A673 (cell line): Measurements from ENCODE around the gene PBX1.

Experiments used
- CTCF ChIP-seq: fragments of 300-800, 200-600 bp; sonication (generic); conservative IDR thresholded peaks from 2 replicates; pipeline ENCODE4 v1.5.1; 2017; ENCODE audit warnings: low read depth, mild to moderate bottlenecking, antibody characterized with exemption, low read length, moderate library complexity, mixed read lengths
- EZH2 ChIP-seq: fragments of 200-600 bp; sonication (generic); IDR thresholded peaks from 2 replicates; pipeline ENCODE4 v1.6.1; 2017; ENCODE audit warnings: borderline replicate concordance, low read depth, mild to moderate bottlenecking, mixed read lengths, antibody characterized with exemption, low read length; ENCODE audit not compliant: poor library complexity, severe bottlenecking

- no peak for TF ChIP-seq EZH2
- TF ChIP-seq CTCF, result no peak
Observed at GRCh38 chr1:164703960-164704411, 145.0 kb downstream of the PBX1 start.
